Adrenal gland (tissue), 12 donors: Measurements from ENCODE around the gene PRKN. TPM values are rescaled to one million over a fixed set of nuclear protein-coding genes. Genes with fewer than 3 reads are reported as not detected.

Experiments
- DNase-seq, 7 donors: peaks; one replicate each; pipeline ENCODE4 v3.0.0-alpha.2; 2019 to 2020
- H3K27ac ChIP-seq, 5 donors: fragments of 200-600 bp; sonication (generic) in 4 of 5; 1 replicate in 3 of 5; 2 replicates in 2 of 5; pipeline versions ENCODE4 v1.5.1 to v1.8.0; 2016 to 2020; ENCODE audit warnings: mild to moderate bottlenecking in 1 of 5
- H3K27me3 ChIP-seq: fragments of 200-600 bp; 2 replicates; pipeline ENCODE4 v1.8.0; 2021
- H3K36me3 ChIP-seq, 2 donors: fragments of 200-600 bp; replicated peaks in 1 of 2; 1 replicate in 1 of 2; 2 replicates in 1 of 2; pipeline versions ENCODE4 v1.5.1 to v1.8.0; 2018 to 2022
- H3K4me1 ChIP-seq, 2 donors: fragments of 200-600 bp; replicated peaks in 1 of 2; 1 replicate in 1 of 2; 2 replicates in 1 of 2; pipeline versions ENCODE4 v1.5.1 to v1.8.0; 2018 to 2021
- H3K4me3 ChIP-seq, 4 donors: fragments of 200-600 bp; sonication (generic) in 3 of 4; one replicate each; pipeline ENCODE4 v1.5.1; 2016 to 2018
- H3K9me3 ChIP-seq, 3 donors: fragments of 200-600 bp; sonication (generic) in 1 of 3; replicated peaks in 1 of 3; 1 replicate in 2 of 3; 2 replicates in 1 of 3; pipeline versions ENCODE4 v1.5.1 to v1.8.0; 2016 to 2021
- CTCF ChIP-seq, 6 experiments: fragments of 450-650 bp in 4 of 6; fragments of 200-600 bp in 2 of 6; sonication (generic) in 1 of 6; IDR thresholded peaks; 1 replicate in 5 of 6; 2 replicates in 1 of 6; pipeline versions ENCODE4 v1.5.1 to v1.8.0; 2016 to 2021; ENCODE audit warnings: antibody characterized with exemption in 6 of 6, mild to moderate bottlenecking in 2 of 6, moderate library complexity in 1 of 6
- POLR2A ChIP-seq, 2 donors: fragments of 450-650 bp; IDR thresholded peaks; one replicate each; pipeline ENCODE4 v1.6.1; 2017; ENCODE audit warnings: antibody characterized with exemption in 2 of 2, mild to moderate bottlenecking in 2 of 2, moderate library complexity in 1 of 2
- WGBS, 4 donors: extraction: QIAGEN DNeasy Blood & Tissue Kit in 2 of 4; methylation state at CpG; one replicate each; pipeline versions ENCODE4 v1.1.5 to v1.1.7; 2013 to 2017; 5-methylcytosine and 5-hydroxymethylcytosine counted together
- intact Hi-C, 2 donors: fragments of 100-400 bp; cut with DNase I; formaldehyde crosslinking; loops; one replicate each; pipeline versions ENCODE4 v1.14.1 to v1.15.0; 2022 to 2023
- polyA plus RNA-seq, 3 donors: library from polyadenylated mRNA; stranded (reverse); fragments of 200-250 nt in 2 of 3; fragments of 350-450 nt in 1 of 3; fragmentation: Illumina TruSeq in 1 of 3; extraction: RNeasy Lipid Tissue Mini Kit (QIAGEN cat#74804) in 1 of 3; gene quantifications; one replicate each; pipeline ENCODE4 v1.2.3, GENCODE V29; 2013 to 2014
- total RNA-seq, 9 donors: library from RNA; depleted of rRNA in 4 of 9; stranded (reverse); fragments of >200 nt in 4 of 9; fragments of 120-200 nt in 1 of 9; fragmentation: NEBNext Ultra II Directional in 1 of 9; extraction: Animal tissue kit (Norgen Biotek cat#: 25700) in 1 of 9; gene quantifications; one replicate each; pipeline versions ENCODE4 v1.1.0 to v1.2.4, GENCODE V29; 2013 to 2023
- donor health status: healthy with polysubstance abuse.
- donor health status: Bipolar disorder and iron deficiency.
- donor health status: DM: yes; HTN: yes; CAD: no.
- donor health status: DM: no; HTN: no; CAD: no.
- donor health status: DM: no; HTN: no; CAD: no.
- donor health status: DM: yes; HTN: yes; CAD: no.

Gene PRKN
- total and polyA plus RNA-seq, 12 donors, result 1.9 to 159 (median 13.3) TPM

DNA sequence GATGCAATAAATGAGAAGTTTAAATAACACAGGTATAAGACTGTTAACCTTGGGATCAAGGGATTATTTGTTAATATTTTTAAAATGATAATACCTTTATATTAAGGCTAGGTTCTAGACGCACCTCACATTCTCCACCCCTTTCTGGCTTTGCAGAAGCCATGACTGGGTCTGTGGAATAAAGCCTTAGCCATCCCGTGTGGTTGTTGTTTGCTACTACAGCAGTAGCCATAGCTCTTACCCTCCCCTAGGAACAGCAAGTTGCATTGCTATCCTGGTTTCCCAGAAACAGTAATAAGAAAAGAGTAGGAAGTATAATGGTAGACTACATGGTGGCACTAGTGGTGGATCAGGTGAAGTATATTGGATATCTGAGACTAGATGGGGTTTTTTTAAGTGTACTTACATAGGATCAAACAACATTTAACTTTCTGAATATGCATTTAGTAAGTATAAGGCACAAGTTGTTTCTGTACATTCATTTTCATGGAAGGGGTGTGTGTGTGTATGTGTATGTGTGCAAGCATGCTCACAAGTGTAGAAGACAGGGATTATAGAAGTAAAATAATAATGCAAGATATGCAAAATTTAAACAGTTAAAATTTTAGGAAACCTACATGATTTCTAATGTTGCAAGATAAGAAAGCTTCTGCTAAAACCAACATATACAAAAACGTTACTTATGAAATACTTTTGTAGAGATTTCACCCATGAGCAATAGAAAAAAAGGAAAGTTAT, 384.2 kb downstream of the PRKN start:
- no peak overlapping the region for H3K27ac ChIP-seq
- H3K9me3 ChIP-seq, result no peaks in the 10 kb centered on the region
- no peaks in the 10 kb centered on the region for H3K36me3 ChIP-seq
- no peak overlapping the region for H3K4me3 ChIP-seq
- intact Hi-C loops, result no loop called here
- TF ChIP-seq CTCF (IDR thresholded peaks at IDR 0.05) (no peak), POLR2A (IDR thresholded peaks at IDR 0.05) (no peak)
- DNase-seq, result no peak
- peaks cover 0 to 13% of the 10 kb centered on the region in 2 donors for H3K4me1 ChIP-seq
- no peaks in the 10 kb centered on the region for H3K27me3 ChIP-seq
- 72 to 75% (median 73%) methylated on average over 3 of the region's 3 CpGs for WGBS, 4 donors

DNA sequence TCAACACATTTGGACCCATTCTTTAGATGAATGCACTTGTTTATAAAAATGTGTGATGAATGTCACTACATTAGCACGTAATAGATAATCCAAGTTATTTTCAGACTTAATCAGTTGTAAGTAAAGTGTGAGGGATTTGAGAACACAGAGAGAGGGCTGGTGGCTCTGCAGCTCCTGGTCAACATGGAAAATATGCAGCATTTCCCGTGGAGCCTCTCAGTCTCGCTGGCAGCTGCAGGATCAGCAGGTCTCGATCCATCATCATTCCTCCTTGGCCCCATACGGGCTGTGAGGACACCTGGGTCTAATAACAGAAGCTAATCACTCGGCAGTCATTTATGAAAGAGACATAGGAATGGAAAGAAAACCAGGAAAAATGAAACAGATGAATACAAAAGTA, 390.2 kb downstream of the PRKN start:
- DNase-seq, result no peak
- Histone ChIP-seq H3K4me3 (no peak overlapping the region), H3K27ac (no peak overlapping the region), H3K4me1 (no peaks in the 10 kb centered on the region), H3K36me3 (no peaks in the 10 kb centered on the region), H3K9me3 (no peaks in the 10 kb centered on the region), H3K27me3 (no peaks in the 10 kb centered on the region)
- intact Hi-C loops, result no loop called here
- TF ChIP-seq CTCF (IDR thresholded peaks at IDR 0.05) (no peak), POLR2A (IDR thresholded peaks at IDR 0.05) (no peak)
- WGBS, 4 donors, result 87 to 94% (median 93%) methylated on average over 6 of the region's 6 CpGs

GRCh38 chr6:162336359-162336758, 391.2 kb downstream of the PRKN start:
- no peak overlapping the region for H3K4me3 ChIP-seq
- H3K4me1 ChIP-seq, result no peaks in the 10 kb centered on the region
- DNase-seq, result no peak
- H3K27me3 ChIP-seq, result no peaks in the 10 kb centered on the region
- intact Hi-C loops, result no loop called here
- no peak overlapping the region for H3K27ac ChIP-seq
- no peaks in the 10 kb centered on the region for H3K9me3 ChIP-seq
- no peak for TF ChIP-seq CTCF (IDR thresholded peaks at IDR 0.05)
- TF ChIP-seq POLR2A (IDR thresholded peaks at IDR 0.05), result no peak
- WGBS, 4 donors, result 87 to 97% (median 95%) methylated on average over 6 of the region's 6 CpGs
- H3K36me3 ChIP-seq, result no peaks in the 10 kb centered on the region

- TF ChIP-seq POLR2A (IDR thresholded peaks at IDR 0.05) (no peak), CTCF (IDR thresholded peaks at IDR 0.05) (no peak)
- Histone ChIP-seq H3K27ac (no peak overlapping the region), H3K4me3 (no peak overlapping the region), H3K4me1 (no peaks in the 10 kb centered on the region), H3K27me3 (no peaks in the 10 kb centered on the region), H3K9me3 (no peaks in the 10 kb centered on the region), H3K36me3 (no peaks in the 10 kb centered on the region)
- intact Hi-C loops, result no loop called here
- 95 to 98% (median 97%) methylated on average over 4 of the region's 4 CpGs for WGBS, 4 donors
- no peak for DNase-seq
These were observed 395.2 kb downstream of the PRKN start for GRCh38 chr6:162332365-162332764.
